ENCODE measurements around the gene CST7.

The CST7 gene

DNA sequence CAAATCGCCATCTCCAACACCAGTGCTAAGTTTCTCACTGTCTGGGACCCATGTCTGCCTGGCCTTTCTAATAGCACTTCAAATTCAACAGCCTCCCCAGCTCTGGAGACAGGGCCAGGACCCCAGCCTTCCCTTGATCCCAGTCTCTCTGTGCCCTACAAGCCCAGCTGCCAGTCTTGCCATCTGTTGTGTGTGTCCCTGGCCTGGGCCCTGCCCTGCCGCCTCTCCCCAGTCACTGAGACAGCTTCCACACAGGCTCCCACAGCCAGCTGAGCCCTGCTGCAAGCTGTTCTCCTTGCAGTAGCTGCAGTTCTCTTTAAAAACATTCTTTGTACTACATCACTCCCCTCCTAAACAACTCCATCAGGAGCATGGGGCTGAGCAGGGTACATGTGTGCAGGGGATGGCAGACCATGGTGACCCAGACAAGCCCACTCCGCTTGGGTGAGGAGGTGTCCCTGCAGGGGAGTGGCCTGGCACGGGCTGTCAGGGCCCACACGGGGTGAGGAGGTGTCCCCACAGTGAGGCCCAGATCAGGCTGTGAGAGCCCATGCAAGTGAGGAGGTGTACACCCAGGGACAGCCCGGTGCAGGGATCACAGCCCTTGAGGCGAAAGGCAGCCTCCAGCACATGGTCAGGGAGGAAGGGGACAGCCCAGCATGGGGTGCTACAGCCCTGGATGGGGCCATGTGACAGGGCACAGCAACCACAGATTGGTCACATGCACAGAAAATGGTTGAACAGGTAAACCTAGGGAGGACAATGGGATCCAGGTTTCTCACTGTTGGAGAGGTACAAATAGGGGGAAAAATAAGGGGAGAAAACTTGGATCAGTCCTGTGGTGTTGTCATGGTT lies 16.2 kb downstream of the CST7 start:
- DNase-seq = no peak

DNA sequence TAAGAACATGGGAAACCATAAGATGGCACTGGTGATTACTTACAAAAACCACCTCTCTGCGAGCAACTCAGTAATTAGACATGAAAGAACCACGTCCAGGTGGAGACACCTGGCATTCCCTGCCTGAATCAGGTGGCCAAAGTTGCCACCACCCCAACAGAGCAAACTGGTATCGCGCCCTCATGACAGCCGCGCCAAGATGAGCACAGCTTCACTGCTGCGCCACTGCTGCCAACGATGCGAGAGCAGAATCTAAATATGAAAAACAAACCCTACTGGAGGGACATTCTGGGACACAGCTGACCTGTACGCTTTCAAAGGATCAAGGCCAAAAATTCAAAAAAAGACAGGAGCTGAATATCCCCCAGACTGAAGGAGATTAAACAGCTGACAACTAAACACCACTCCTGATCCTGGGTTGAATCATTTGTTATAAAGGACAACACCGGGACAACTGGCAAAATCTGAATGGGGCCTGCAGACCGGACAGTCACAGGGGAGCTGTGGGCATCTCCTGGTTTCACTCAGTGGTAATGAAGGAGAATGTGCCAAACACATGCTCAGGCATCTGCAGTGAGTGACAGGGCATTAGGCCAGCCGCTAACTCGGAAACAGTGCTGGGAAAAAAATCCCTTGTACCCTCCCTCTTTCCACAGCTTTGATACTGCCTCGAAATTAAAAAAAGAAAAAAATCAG lies 17.4 kb downstream of the CST7 start:
- DNase-seq = no peak

DNA sequence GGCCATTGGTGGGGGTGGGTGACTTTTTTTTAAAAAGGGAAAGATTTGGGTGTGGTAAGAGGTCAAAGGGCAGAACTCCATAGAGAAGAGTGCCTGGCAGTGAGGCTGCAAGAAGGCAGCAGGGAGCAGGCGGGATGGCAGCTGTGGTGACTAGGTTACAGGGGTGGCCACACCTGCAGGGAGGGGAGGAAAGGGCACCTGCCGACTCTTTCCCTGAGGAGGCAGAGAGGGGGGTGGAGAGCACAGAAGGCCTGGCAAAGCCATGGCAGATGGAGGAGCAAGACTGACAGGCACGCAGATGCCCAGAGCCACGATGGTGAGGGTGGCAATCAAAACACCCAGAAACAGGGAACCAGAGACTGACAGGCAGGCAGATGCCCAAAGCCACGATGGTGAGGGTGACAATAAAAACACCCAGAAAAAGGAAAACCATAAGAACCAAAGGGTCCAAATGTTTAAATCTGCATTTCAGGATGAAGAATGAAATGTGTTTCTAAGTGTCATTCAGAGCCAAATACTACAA lies 19.3 kb downstream of the CST7 start:
- DNase-seq = no peak

DNA sequence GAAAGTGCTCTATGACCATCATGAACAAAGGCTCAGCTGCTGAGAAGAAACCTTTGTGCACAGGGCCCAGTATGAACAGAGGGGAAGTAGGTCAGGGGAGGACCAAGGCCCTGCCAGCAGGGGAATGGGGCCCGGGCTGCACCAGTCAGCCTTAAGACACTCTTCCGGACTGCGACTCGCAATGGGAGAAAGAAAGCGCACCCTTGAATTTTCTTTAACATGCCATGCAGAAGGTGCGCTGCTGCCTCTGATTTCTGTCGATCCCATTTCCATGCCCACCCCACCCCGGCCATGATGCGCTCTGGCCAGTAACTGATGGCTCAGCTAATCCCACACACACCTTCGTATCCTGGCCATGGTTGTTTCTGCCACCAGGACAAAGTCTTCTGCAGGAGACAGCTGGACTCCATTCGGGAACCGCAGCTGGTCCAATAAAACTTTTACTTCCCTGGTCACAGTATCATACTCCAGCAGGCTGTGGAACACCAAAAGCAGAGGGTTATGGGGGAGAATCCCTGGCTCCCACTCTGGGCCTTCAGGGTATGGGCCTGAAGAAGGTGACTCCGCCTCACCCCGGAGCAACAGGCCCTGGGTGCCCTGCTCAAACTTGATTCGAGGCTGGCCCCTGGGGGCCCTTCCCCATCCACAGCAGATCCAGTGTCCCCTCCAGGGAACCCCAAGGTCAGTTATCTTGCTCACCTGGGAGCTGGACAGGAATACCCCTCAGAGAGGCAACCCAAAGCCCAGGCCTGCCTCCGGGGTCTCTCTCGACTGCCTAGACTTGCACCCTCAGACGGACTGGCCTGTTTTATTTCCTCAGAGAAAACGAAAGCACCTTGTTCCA lies 20.3 kb downstream of the CST7 start:
- DNase-seq = no peak

DNA sequence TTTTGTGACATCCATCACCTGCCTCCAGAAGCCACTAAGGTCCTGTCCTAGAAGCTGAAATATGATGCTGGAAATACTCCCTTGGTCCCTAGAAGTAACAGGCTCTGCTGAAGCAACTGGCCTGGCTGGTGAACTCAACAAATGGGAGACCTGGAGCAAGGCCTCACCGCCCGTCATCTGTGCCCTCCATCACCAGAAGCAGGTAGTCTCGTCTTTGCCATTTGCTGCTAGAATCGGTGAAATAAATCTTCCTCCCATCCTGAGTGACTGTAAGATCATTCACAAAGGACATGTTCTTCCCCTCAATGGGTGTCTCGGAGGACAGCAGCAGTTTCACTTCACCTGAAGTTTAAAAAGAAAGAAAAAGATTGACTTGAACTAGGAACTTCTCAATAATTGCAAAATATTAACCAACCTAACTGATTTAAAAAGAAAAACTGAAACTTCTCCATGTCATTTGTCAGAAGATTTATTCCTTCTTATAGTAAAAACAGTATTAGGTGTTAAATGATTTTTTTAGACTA lies 21.0 kb downstream of the CST7 start:
- no peak for DNase-seq

DNA sequence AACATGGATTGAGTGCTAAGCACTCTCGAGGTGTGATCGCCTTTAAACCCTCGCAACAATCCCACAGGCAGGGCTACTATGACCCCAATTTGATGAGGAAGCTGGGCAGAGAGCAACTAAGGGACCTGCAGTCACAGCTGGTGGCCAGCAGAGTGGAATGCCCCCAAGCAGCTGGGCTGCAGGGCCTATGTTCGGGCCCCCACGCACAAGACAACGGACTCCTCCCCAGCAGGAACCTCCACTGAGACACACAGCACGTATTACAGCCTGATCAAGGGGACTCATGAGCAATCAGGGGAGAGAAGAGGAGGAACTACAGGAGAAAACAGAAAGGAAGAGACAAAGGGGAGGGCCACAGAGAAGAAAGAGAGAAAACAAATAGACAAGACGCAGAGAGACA lies 21.7 kb downstream of the CST7 start:
- no peak for DNase-seq

DNA sequence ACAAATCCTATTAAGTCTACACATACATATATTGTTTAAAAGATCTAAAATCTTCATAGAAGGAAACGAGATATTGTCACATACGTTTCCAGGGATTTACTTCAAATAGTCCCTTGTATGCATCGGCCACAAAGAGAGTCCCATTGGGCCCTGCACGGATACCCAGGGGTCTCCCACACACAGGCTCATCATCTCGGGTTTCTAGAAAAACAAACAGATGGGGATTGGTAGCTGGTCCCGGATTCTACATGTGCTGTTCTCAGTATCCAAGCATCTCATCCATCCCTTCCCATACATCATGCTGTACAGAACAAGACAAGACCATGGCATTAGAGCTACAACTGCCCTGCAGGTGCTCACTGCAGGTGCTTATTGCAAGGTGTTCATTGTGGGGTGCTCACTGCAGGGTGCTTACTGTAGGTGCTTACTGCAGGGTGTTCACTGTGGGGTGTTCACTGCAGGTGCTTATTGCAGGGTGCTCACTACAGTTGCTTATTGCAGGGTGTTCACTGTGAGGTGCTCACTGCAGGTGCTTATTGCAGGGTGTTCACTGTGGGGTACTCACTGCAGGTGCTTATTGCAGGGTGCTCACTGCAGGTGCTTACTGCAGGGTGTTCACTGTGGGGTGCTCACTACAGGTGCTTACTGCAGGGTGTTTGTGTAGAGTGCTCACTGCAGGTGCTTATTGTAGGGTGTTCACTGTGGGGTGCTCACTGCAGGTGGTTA lies 22.5 kb downstream of the CST7 start:
- DNase-seq = no peak

DNA sequence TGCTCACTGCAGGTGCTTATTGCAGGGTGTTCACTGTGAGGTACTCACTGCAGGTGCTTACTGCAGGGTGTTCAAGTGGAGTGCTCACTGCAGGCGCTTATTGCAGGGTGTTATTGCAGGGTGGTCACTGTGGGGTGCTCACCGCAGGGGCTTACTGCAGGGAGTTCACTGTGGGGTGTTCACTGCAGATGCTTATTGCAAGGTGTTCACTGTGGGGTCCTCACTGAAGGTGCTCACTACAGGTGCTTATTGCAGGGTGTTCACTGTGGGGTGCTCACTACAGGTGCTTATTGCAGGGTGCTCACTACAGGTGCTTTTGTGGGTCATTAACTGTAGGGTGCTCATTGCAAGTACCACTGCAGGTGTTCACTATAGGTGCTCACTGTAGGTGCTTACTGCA lies 23.3 kb downstream of the CST7 start:
- DNase-seq = no peak

DNA sequence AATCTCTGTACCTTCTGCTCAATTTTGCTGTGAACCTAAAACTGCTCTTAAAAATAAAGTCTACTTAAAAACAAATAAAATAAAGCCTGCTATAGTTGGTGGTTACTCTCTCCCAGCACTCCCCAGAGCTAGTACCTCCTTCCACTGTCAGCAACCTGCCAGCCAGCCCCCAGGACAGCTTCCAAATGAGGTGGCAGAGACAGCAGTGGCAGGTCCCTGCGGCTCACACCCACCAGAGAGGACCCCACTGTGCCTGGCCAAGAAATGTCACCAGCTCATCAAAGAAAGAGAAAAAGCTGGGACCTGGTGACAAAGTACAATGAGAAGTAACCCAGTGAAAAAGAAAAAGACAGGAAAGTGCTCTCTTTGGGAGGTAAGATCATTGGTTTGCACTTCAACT lies 28.3 kb downstream of the CST7 start:
- no peak for DNase-seq

DNA sequence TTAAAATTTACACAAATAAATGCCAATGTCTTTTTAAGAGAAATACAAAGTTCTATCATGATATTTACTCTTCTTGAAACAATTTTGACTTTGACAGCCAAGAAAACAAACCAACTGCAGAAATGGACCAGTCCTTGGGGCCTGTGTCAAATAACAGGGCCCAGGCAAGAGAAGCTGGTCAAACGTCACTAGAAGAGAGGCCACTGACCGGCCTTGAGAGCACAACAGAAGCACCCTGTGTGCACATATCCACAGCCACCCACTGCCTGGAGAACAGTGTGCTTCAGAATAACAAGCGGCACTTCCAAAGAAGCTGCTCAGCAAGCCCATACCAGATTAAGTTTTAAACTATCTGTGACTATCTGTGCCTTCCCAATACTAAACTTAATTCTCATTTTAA lies 28.7 kb downstream of the CST7 start:
- DNase-seq = no peak

DNA sequence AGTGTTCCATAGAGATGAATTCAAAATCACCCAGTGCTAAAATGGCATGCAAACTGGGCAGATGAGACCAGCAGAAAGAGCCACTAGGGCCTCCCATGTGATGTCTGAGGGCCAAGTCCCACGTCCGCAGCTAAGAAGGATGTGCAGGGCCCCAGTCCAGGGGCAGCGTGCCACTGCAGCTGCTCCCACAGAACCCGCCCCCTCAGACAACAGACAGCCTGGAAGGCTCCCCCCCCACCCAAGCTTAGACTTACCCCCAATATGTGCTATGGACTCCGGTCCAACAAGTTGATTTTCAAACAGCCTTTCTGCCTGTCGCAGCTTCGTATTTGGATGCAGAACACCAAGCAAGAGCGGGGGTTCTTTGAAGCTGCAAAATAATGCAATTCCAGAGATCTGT lies 29.4 kb downstream of the CST7 start:
- DNase-seq = no peak

DNA sequence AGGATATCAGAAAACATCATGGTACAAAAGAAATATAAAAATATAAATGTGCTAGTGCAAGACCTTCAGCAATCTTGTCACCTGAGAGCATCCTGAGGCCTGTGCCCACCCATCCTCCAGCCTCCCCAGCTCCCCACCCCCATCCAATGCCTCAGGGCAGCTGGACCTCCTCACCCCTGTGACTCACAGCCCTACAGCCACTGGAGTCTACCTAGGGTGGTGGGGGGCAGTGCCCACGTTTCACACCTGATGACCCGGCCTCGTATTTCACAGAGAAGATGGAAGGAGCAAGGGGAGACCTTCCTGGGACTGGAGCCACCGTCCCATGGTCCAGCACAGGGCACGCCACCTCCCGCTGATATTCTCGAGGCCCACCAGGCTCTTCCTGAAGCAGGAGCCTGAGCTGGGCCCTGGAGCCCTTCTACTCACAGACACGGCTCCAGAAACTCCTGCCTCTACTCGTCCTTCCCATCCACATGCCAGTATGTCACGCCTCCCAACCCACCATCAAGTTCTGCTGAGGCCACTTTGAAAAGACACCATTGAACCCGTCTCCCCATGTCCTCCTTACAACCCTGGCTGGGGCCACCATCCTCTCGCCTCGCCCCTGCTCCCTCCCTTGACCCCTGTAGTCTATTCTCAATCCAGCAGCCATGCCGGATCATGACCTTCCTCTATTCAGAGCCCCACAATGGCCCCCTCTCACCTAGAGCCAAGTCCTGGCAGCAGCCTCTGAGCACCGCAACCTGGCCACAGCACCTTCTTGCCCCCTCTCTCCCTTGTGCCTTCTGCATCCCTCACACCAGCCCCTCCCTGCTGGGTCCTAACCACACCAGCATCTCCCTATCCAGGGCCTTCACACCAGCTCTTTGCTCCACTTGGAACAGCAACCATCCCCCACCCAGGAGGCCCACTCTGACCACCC lies 30.2 kb downstream of the CST7 start:
- DNase-seq = no peak

DNA sequence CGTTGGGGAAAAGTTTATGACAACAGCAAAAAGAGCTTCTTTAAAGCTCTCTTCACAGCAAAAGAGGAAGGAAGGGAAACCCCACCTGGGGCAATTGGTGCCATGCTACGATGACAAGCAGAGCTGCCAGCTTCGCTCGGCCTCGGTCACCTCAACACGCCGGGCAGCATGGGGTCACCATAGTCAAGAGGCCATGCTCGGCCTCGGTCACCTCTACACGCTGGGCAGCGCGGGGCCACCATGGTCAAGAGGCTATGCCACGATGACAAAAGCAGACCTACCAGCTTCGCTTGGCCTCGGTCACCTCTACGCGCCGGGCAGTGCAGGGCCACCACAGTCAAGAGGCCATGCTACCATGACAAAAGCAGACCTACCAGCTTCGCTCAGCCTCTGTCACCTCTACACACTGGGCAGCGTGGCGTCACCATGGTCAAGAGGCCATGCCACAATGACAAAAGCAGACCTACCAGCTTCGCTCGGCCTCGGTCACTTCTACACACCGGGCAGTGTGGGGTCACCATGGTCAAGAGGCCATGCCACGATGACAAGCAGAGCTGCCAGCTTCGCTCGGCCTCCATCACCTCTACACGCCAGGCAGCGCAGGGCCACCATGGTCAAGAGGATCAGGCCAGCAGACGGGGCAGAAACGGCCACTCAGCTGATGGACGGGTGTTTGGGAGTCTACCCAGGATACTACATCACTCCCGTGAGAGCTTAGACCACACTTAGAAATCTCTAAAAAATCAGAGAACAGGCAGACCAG lies 31.4 kb downstream of the CST7 start:
- no peak for DNase-seq

DNA sequence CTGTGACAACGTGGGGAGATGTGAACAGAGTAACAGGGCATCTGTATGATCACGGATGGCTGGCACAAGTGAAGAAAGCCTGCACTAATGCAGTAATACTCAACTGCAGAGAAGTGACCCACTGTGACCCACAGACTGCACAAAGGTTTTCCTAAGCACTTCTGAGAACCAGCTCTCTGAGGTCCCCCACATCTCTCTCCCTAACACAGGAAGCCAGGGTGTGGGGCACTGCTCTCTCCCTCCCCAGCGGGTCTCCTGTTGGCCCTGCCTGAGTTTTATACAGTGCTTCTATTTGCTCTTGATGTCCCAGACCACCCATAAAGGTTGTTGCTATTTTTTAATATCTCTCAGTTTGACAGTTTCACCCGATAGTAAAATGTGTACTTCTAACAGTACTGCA lies 32.2 kb downstream of the CST7 start:
- DNase-seq = no peak

DNA sequence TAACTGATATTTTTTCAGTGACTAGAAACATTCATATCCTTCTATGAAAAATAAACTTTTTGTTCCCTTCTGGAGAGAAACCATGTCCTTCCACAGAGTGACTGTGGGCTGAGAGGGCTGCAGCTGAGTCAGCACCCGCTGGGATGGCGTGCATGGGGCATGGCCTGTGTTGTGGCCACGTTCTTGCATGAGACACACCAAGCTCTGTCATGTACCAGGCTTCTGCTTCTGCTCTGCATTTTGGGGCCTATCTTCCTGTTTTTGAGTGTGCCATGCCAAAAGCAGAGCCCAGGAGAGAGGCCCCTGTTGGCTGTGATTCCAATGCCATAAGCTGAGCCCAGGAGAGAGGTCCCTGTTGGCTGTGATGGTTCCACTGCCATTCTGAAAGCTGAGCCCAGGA lies 32.7 kb downstream of the CST7 start:
- DNase-seq = no peak

DNA sequence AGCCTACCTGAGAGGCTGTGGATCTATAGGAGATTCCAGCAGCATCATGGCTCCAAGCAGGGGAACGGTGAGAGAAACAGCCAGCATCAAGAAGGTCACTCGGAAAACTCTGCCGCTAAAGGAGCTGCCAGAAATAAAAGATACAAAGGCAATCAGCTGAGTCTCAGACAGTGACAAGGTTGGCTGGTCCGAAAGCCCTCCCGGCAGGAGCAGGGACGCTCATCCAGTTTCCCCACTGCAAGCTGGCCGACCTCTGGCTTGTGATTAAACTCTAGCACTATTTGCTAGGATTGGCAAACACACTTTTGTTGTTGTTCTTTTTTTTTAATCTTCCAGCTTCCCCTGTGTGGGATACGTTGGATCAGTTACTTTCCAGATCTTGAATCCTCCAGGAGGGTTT lies 34.8 kb downstream of the CST7 start:
- no peak for DNase-seq

DNA sequence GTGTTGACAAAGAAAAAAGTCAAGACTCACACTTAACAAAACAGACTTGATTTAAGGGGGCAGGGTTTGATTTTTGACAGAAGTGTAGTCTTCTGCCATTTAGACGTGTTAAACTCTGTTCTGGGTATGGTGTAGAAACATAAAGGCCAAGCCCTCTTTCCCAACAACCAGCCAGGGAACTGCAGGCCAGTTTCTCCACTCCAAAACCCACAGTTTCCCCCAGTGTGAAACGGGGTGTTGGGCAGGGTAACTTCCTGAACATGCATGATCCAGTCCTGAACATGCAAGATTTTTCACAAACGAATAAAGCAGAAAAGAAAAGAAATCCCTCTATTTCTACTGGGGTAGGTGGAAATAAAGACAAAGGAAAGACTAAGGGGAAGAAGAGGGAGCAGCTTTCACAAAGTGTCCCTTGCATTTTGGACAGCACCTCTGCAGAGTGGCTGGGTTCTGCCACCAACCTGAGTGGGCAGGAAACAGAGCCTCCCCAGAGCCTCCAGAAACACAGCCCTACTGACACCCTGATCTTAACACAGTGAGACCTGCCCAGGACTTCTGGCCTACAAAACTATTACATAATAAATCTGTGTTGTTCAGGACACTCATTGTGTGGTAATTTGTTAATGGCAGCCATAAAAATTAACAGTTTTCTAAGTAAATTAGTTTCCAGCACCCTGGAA lies 36.0 kb downstream of the CST7 start:
- DNase-seq = no peak

DNA sequence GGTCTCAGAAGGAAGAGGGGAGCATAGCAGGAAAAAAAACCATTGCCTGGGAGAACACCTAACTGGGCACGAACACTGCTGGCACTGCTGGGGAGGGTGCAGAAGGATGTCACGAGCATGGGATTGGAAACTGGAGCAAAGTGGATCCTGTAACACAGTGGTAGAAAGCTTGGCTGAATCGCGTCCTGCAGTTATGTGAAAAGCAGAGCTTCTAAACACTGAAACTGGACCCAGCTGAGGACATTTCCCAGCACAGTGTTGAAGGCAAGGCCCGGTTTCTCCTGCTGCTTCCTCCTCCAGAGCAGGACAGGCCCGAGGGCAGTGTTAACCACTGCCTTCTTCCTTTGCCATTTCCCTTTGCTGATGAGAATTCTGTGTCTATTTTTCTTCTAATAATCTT lies 36.7 kb downstream of the CST7 start:
- no peak for DNase-seq

DNA sequence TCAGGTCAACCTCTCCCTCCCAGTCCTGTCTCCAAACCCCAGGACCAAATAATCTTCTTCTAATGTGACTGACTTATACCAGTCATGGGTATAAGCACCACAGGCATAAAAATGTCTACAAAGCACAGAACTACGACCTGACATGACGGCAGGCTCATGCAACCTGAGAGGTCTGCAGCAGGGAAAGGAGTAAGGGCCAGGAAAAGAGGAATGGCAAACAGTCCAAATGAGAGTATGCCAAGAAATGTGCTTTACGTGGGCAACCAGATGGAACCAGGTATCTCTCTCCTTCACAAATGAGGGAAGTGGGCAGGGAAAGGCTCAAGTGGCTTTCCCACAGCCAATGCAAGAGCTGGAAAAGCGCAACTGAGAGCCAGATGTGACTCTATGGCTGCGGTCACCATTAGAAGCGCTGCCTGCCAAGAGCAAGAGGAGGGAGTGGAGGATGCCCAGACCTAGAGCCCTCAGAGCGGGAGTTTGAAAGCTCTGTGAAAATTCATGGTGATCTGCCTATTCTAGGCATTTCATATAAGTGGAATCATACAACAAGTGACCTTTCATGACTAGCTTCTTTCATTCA lies 37.5 kb downstream of the CST7 start:
- DNase-seq = no peak

DNA sequence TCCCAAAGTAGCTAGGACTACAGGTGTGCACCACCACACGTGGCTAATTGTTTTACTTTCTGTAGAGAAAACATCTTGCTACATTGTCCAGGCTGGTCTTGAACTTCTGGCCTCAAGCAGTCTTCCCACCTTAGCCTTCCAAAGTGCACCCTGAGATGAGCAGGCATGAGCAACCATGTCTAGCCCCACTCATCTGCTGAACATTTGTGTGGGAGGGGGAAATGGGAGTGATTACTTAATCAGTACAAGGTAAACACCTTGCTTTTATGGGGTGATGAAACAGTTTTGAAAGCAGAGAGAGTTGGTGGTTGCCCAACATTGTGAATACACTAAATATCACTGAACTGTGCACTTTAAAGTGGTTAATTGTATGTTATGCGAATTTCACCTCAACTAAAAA lies 38.2 kb downstream of the CST7 start:
- DNase-seq = peak in 1 of 2 experiments; percentile 41

All from stimulated activated CD4-positive, alpha-beta T cell treated with anti-CD3 and anti-CD28 coated beads, Interleukin-4, amount 100 ng/mL, for 4 hours (primary cell).